GM12873 (cell line): ENCODE results near the gene BACH2.

Source experiments
- CTCF ChIP-seq: IDR thresholded peaks from 2 replicates; pipeline ENCODE4 v1.5.1; 2012; ENCODE audit warnings: low read depth, mild to moderate bottlenecking, moderate library complexity, low read length, control low read depth; ENCODE audit not compliant: insufficient read depth; ENCODE audit errors: missing control alignments

BACH2 gene

GRCh38 chr6:90105506-90106170, 191.0 kb downstream of the BACH2 start:
- TF ChIP-seq CTCF, result no peak

GRCh38 chr6:90103056-90103800, 193.4 kb downstream of the BACH2 start:
- no peak for TF ChIP-seq CTCF

- TF ChIP-seq CTCF, result no peak
Observed at GRCh38 chr6:90101403-90101802, 195.2 kb downstream of the BACH2 start.

- no peak for TF ChIP-seq CTCF
Observed at GRCh38 chr6:90100059-90100665, 196.5 kb downstream of the BACH2 start.

- no peak for TF ChIP-seq CTCF
Observed at GRCh38 chr6:90098627-90099026, 198.0 kb downstream of the BACH2 start.

GRCh38 chr6:90098001-90098531, 198.6 kb downstream of the BACH2 start:
- TF ChIP-seq CTCF, result no peak

- no peak for TF ChIP-seq CTCF
Observed at GRCh38 chr6:90097356-90097755, 199.3 kb downstream of the BACH2 start.
